GM21825 (cell line): ENCODE measurements around the gene RGS6.

Source experiments
- ATAC-seq: cut with Tn5 transposase; IDR thresholded peaks from one replicate; pipeline ENCODE4 v1.9.1; 2021; ENCODE audit warnings: mild to moderate bottlenecking, moderate library complexity; ENCODE audit not compliant: unreplicated experiment

Gene RGS6

GRCh38 chr14:71942904-71943694 lies 10.9 kb downstream of the RGS6 start:
- ATAC-seq: no peak

- no peak for ATAC-seq
Observed at GRCh38 chr14:71943695-71944018, 11.4 kb downstream of the RGS6 start.

- no peak for ATAC-seq
Observed at GRCh38 chr14:71947947-71948500, 15.8 kb downstream of the RGS6 start.

GRCh38 chr14:71952381-71953363 lies 20.4 kb downstream of the RGS6 start:
- no peak for ATAC-seq

- no peak for ATAC-seq
Observed at GRCh38 chr14:71956920-71957563, 24.8 kb downstream of the RGS6 start.

GRCh38 chr14:71959055-71959454 lies 26.8 kb downstream of the RGS6 start:
- ATAC-seq: no peak

- ATAC-seq: no peak
Observed at GRCh38 chr14:71960494-71961353, 28.5 kb downstream of the RGS6 start.

GRCh38 chr14:71961972-71962371 lies 29.7 kb downstream of the RGS6 start:
- no peak for ATAC-seq

- no peak for ATAC-seq
Observed at GRCh38 chr14:71964716-71965115, 32.5 kb downstream of the RGS6 start.

GRCh38 chr14:71966528-71966927 lies 34.3 kb downstream of the RGS6 start:
- no peak for ATAC-seq

GRCh38 chr14:71967704-71968103 lies 35.5 kb downstream of the RGS6 start:
- ATAC-seq: no peak

- ATAC-seq: no peak
Observed at GRCh38 chr14:71970272-71970671, 38.0 kb downstream of the RGS6 start.

- ATAC-seq: no peak
Observed at GRCh38 chr14:71985538-71986189, 53.4 kb downstream of the RGS6 start.

GRCh38 chr14:71988476-71988875 lies 56.2 kb downstream of the RGS6 start:
- ATAC-seq: no peak

- no peak for ATAC-seq
Observed at GRCh38 chr14:71988939-71989338, 56.7 kb downstream of the RGS6 start.

GRCh38 chr14:71994416-71994815 lies 62.2 kb downstream of the RGS6 start:
- ATAC-seq: no peak

GRCh38 chr14:71995741-71996140 lies 63.5 kb downstream of the RGS6 start:
- no peak for ATAC-seq

GRCh38 chr14:71996610-71997009 lies 64.4 kb downstream of the RGS6 start:
- ATAC-seq: no peak

GRCh38 chr14:72000907-72001306 lies 68.7 kb downstream of the RGS6 start:
- no peak for ATAC-seq

GRCh38 chr14:72002731-72003130 lies 70.5 kb downstream of the RGS6 start:
- ATAC-seq: no peak
